Right forelimb (tissue), 1 donor: ENCODE measurements around the gene RHOH.
"Not testable (repeated sequence)": the region's sequence is repeated elsewhere in the genome, so short reads cannot be mapped to it uniquely, and the experiment has no call there.

Experiments
- DNase-seq: peaks from one replicate; pipeline ENCODE4 v3.0.0-alpha.2; 2018

The RHOH gene

GRCh38 chr4:40264995-40265909, 68.4 kb downstream of the RHOH start:
- no peak for DNase-seq

DNA sequence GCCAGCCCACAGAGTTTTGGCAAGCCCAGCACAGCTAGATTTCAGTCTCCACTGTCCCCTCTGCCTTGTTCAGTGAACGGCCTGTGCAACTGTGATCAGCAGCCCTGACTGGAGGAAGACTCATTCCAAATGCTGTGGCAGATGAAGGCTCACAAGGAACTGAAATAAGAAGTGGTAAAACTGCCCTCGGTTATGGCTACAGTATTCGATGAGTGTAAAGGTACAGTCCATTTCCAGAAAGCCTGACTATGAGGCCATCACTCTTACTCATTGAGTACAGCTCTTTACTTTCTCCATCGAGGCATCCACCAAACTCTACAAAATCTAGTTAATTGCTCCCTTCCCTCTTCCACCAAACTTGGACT, 69.1 kb downstream of the RHOH start:
- DNase-seq: no peak

DNA sequence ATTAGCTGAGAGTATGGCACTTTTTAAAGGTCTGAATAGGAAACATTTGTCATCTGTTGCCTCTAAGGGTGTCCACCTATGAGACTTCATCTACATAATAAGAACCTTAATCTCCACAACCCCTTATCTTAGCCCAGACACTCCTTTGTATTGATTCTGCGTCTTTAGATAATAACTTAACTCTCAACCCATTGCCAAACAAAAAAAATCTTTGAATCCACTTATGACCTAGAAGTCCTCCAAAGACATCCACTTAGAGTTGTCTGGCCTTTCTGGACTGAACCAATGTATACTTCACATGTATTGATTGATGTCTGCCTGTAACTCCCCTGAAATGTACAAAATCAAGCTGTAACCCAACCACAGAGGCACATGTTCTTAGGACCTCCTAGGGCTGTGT, 72.3 kb downstream of the RHOH start:
- no peak for DNase-seq

- DNase-seq: no peak
These were observed 73.8 kb downstream of the RHOH start for GRCh38 chr4:40270609-40271008.

GRCh38 chr4:40275065-40275730, 78.4 kb downstream of the RHOH start:
- DNase-seq: no peak

DNA sequence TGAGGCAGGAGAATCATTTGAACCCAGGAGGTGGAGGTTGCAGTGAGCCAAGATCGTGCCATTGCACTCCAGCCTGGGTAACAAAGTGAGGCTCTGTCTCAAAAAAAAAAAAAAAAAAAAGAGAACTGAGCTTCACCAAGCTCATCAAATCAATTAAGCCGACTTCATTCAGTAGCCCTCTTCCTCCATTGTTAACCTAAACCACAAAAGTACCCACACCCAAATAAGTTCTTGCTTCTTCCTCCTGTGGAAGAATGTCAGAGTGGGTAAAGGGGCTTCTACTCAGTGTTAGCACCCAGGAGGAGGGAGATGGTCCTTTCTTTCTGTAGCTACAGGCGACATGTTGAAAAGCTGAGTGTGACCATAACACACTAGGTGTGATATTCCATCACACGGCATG, 79.7 kb downstream of the RHOH start:
- no peak for DNase-seq

GRCh38 chr4:40280586-40280985, 83.8 kb downstream of the RHOH start:
- no peak for DNase-seq

- DNase-seq: no peak
These were observed 84.3 kb downstream of the RHOH start for GRCh38 chr4:40281099-40281498.

DNA sequence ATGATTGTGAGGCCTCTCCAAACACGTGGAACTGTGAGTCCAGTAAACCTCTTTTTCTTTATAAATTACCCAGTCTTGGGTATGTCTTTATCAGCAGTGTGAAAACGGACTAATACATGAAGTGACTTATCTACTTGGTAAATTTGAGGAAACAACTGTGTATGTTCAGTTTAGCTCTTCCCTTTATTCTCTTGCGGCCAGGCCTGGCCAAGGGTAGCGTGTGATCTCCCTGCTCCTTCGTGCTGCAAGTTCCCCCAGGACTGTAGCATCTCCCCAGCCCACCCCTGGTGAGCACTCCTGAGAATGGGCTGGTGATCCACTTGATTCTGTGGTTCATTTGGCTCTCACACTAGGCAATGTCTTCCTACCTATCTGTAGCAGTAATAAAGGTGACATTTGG, 85.1 kb downstream of the RHOH start:
- no peak for DNase-seq

DNA sequence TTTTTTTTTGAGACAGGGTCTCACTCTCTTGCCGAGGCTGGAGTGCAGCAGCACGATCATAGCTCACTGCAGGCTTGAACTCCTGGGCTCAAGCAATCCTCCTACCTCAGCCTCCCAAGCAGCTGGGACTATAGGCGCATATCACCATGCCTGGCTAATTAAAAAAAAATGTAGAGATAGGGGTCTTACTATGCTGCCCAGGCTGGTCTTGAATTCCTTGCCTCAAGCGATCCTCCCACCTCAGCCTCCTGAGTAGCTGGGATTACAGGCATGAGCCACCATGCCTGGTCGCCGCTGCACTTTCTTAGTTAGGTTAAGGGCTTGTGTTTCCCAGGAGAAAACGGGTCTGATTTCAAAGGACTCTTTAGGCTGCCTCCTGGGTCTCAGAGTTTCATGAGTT, 86.0 kb downstream of the RHOH start:
- DNase-seq: not testable (repeated sequence)

DNA sequence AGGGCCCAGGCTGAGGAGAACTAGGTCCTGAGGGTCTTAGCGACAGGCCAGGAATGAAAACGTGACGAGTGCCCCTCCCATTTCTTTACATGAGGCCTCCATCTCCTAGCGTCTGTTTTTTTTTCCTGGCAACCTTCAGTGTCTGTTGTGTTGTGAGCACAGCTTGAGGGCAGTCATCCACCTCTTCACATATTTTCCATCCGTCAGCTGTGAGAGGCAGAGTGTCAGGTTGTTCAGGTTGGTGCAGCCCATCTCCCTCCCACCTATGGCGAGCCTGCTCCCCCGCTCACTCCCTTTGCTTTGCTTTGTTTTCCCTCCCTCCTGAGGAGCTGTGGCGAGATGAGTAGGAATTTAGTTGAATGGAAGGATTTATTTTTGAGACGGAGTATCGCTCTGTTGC, 86.6 kb downstream of the RHOH start:
- DNase-seq: no peak

GRCh38 chr4:40283968-40284367, 87.1 kb downstream of the RHOH start:
- DNase-seq: no peak

DNA sequence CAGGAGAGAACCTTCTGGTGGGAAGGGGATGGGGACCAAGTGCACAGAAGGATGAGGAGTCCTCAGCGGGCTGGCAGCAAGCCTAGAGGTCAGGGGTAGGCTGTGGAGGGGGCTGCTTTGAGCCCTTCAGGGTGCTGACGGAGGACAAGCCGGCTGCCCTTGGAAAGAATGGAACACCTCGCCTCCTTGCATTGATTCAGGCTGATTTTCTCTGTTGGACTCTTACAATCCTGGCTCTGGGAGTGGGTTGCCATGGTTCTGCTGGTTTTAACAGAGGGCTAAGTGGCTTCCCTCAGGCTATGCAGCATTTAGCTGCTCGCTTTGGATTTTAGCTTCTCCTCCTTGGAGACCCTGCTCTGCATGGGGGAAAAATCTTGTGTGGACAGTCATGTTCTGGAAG, 88.9 kb downstream of the RHOH start:
- DNase-seq: no peak

GRCh38 chr4:40288566-40288965, 91.7 kb downstream of the RHOH start:
- no peak for DNase-seq

GRCh38 chr4:40289366-40290188, 92.7 kb downstream of the RHOH start:
- no peak for DNase-seq

DNA sequence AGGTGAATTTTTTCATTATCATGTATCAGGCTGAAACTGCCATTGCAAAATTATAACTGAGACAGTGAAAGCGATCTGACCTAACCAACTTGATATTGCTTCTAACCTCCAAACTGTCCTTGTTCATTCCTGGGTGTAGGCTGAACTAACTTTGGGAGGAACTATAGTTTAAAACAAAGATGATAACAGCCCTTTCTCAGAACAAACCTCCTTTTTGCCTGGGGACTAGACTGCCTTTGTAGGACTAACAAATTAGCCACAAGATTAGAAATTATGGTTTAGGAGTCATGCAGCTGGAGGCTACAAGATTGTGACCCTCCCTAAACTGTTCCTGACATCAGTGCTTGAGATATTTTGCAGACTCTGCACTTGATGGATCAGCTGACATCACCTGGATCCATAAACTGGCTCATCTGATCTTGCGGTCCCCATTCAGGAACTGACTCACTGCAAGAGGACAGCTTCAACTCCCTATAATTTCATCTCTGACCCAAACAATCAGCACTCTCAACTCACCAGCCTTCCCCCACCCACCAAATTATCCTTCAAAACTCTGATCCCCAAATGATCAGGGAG, 93.9 kb downstream of the RHOH start:
- DNase-seq: not testable (repeated sequence)

DNA sequence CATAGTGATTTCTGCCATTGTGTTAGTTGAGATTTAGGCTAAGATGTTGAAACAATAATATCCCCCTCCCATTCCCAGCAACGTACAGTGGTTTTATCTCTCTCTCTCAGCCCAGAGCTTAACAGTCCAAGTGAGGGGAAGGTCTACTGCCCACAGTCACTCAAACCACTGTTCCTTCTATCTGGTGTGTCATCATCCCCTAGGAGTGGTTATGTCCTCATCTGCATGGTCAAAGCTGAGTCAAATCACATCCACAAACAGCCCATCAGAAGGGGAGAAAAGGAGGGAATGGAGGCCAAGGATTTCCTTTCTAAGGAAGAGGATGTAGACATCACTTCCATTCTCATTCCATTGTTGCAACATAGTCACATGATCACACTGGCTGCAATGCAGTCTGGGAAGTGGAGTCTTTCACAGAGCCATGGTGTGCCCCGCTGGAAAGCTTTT, 95.5 kb downstream of the RHOH start:
- no peak for DNase-seq

- no peak for DNase-seq
These were observed 97.5 kb downstream of the RHOH start for GRCh38 chr4:40294339-40294738.

DNA sequence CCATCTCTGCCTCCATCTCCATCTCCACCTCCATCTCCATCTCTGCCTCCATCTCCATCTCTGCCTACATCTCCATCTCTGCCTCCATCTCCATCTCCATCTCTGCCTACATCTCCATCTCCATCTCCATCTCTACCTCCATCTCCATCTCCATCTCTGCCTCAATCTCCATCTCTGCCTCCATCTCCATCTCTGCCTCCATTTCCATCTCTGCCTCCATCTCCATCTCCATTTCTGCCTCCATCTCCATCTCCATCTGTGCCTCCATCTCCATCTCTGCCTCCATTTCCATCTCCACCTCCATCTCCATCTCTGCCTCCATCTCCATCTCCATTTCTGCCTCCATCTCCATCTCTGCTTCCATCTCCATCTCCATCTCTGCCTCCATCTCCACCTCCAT, 98.2 kb downstream of the RHOH start:
- DNase-seq: not testable (repeated sequence)

GRCh38 chr4:40295572-40295971, 98.7 kb downstream of the RHOH start:
- no peak for DNase-seq
